ENCODE data around the gene KIF9. TPM values are rescaled to one million over a fixed set of nuclear protein-coding genes. Genes with fewer than 3 reads are reported as not detected.
"Not testable (repeated sequence)": the region's sequence is repeated elsewhere in the genome, so short reads cannot be mapped to it uniquely, and the experiment has no call there.

KIF9 gene
- total and polyA plus RNA-seq, 2 of the 8 experiments (the other 6 are each of a cell fraction or from before 2014, with no cell fraction given) = 5.0 to 8.0 TPM

- WGBS, 2 experiments (ENCODE audit: extremely low coverage in 1 of 2, insufficient coverage in 1 of 2, insufficient read length in 1 of 2, insufficient replicate concordance in 2 of 2, low coverage in 1 of 2, low lambda C conversion rate in 2 of 2, missing lambda C conversion rate in 1 of 2) = 93% methylated on average over 5 of the region's 5 CpGs; no CpG with 5 or more reads in 1 of the 2 experiments
- FAIRE-seq = not testable (repeated sequence)
These were observed 76.6 kb downstream of the KIF9 start for GRCh38 chr3:47206022-47206421.

More at GRCh38 chr3:47206022-47206421, 76.6 kb downstream of the KIF9 start:
- not testable (repeated sequence) for H3K27me3 ChIP-seq (replicated peaks in 1 of 4; ENCODE audit: control insufficient read depth in 3 of 4, extremely low read depth in 1 of 4, insufficient read depth in 3 of 4, low read length in 3 of 4); H2BK120ac ChIP-seq (replicated peaks; ENCODE audit: low read depth, low read length); H3K36me3 ChIP-seq (ENCODE audit: control insufficient read depth in 2 of 4, insufficient read depth in 4 of 4, low read length in 3 of 4); H3K9me3 ChIP-seq (ENCODE audit: insufficient read depth in 2 of 2, low read depth in 1 of 2, low read length in 1 of 2); H3K9ac ChIP-seq (replicated peaks in 1 of 4; ENCODE audit: extremely low read depth in 1 of 4, low read depth in 3 of 4, low read length in 3 of 4); H3K18ac ChIP-seq (ENCODE audit: extremely low read depth, low read length); H3K4me3 ChIP-seq (ENCODE audit: extremely low read depth in 1 of 4, insufficient read depth in 2 of 4, low read depth in 3 of 4, low read length in 4 of 4); H3K4ac ChIP-seq (replicated peaks; ENCODE audit: insufficient read length, low read depth, low read length); H2BK15ac ChIP-seq (ENCODE audit: low read length); H4K20me1 ChIP-seq (replicated peaks in 1 of 2; ENCODE audit: control insufficient read depth in 1 of 2, insufficient read depth in 2 of 2, low read length in 2 of 2); H3K56ac ChIP-seq (replicated peaks; ENCODE audit: insufficient read length, low read depth, low read length); H3K27ac ChIP-seq (ENCODE audit: low read depth, low read length); H2AFZ ChIP-seq (ENCODE audit: low read length); H2BK20ac ChIP-seq (ENCODE audit: low read length); H4K91ac ChIP-seq (replicated peaks; ENCODE audit: insufficient read length, low read length); H4K8ac ChIP-seq (ENCODE audit: extremely low read depth, insufficient read depth, low read length); H3K4me2 ChIP-seq (ENCODE audit: insufficient read depth in 1 of 2, low read depth in 2 of 2, low read length in 2 of 2); H3K4me1 ChIP-seq (replicated peaks in 1 of 4; ENCODE audit: control insufficient read depth in 3 of 4, insufficient read depth in 4 of 4, low read length in 3 of 4); H4K5ac ChIP-seq (ENCODE audit: insufficient read length, low read depth, low read length); H3K23me2 ChIP-seq (ENCODE audit: low read depth, low read length); H2AK5ac ChIP-seq (ENCODE audit: low read depth, low read length); DNase-seq (ENCODE audit: low read depth in 1 of 2, low spot score in 2 of 2); H3K14ac ChIP-seq (ENCODE audit: insufficient read length); H2BK5ac ChIP-seq (ENCODE audit: low read depth, low read length); H3K23ac ChIP-seq (ENCODE audit: insufficient read length); H3K79me2 ChIP-seq (ENCODE audit: control insufficient read depth in 1 of 2, insufficient read depth in 2 of 2, low read length in 2 of 2); H2BK12ac ChIP-seq (ENCODE audit: low read depth, low read length); H3K79me1 ChIP-seq (ENCODE audit: low read depth, low read length)
- ChIA-PET POLR2A (ENCODE audit: partially characterized antibody) (interaction anchor here (1.5 kb wide), 1 partner anchor 15 kb away, joined by 3 read pairs; no protein-coding TSS in a partner anchor), CTCF (ENCODE audit: partially characterized antibody) (interaction anchor here (0.6 kb wide), 1 partner anchor 427 kb away, joined by 3 read pairs; no protein-coding TSS in a partner anchor)
